Body of pancreas (tissue), 4 donors: ENCODE results near the gene ADAM10. TPM values are rescaled to one million over a fixed set of nuclear protein-coding genes. Genes with fewer than 3 reads are reported as not detected.

Experiments
- ATAC-seq: fragments of 150-250 bp; one replicate; pipeline ENCODE4 v1.9.1; 2016
- DNase-seq, 4 donors: peaks; one replicate each; pipeline ENCODE4 v3.0.0-alpha.2; 2019
- H3K27ac ChIP-seq, 4 donors: fragments of 200-600 bp; sonication (generic); 1 replicate in 3 of 4; 2 replicates in 1 of 4; pipeline versions ENCODE4 v1.5.1 to v1.6.1; 2016 to 2019; ENCODE audit warnings: mild to moderate bottlenecking in 1 of 4, mixed read lengths in 1 of 4, moderate library complexity in 1 of 4
- H3K27me3 ChIP-seq, 2 donors: fragments of 200-600 bp; sonication (generic); one replicate each; pipeline ENCODE4 v1.6.0; 2016; ENCODE audit warnings: mild to moderate bottlenecking in 1 of 2
- H3K36me3 ChIP-seq, 2 donors: fragments of 200-600 bp; sonication (generic); replicated peaks in 1 of 2; 2 replicates each; pipeline ENCODE4 v1.5.1; 2016; ENCODE audit warnings: low read depth in 2 of 2; ENCODE audit not compliant: insufficient read depth in 1 of 2
- H3K4me1 ChIP-seq: fragments of 200-600 bp; sonication (generic); one replicate; pipeline ENCODE4 v1.6.0; 2016
- H3K4me3 ChIP-seq, 2 donors: fragments of 200-600 bp; sonication (generic); 1 replicate in 1 of 2; 2 replicates in 1 of 2; pipeline ENCODE4 v1.5.1; 2016 to 2019
- H3K9me3 ChIP-seq, 3 donors: fragments of 200-600 bp; sonication (generic); 1 replicate in 2 of 3; 2 replicates in 1 of 3; pipeline ENCODE4 v1.5.1; 2016
- CTCF ChIP-seq, 7 experiments: fragments of 450-650 bp in 4 of 7; fragments of 200-600 bp in 3 of 7; sonication (generic) in 3 of 7; IDR thresholded peaks; one replicate each; pipeline ENCODE4 v1.5.1; 2016 to 2019; ENCODE audit warnings: antibody characterized with exemption in 7 of 7
- POLR2A ChIP-seq, 3 donors: fragments of 450-650 bp; IDR thresholded peaks; one replicate each; pipeline ENCODE4 v1.6.1; 2016; ENCODE audit warnings: antibody characterized with exemption in 3 of 3, mild to moderate bottlenecking in 2 of 3
- WGBS, 2 donors: methylation state at CpG; one replicate each; pipeline ENCODE4 v1.1.5; 2017; 5-methylcytosine and 5-hydroxymethylcytosine counted together
- intact Hi-C: fragments of 100-400 bp; cut with DNase I; formaldehyde crosslinking; loops from one replicate; pipeline ENCODE4 v1.15.1; 2023
- total RNA-seq, 2 donors: library from RNA; depleted of rRNA; stranded (reverse); fragments of >200 nt; gene quantifications; one replicate each; pipeline ENCODE4 v1.1.0, GENCODE V29; 2016

ADAM10 gene
- total RNA-seq, 2 donors from 2014 or later = 29.1 to 35.6 TPM

DNA sequence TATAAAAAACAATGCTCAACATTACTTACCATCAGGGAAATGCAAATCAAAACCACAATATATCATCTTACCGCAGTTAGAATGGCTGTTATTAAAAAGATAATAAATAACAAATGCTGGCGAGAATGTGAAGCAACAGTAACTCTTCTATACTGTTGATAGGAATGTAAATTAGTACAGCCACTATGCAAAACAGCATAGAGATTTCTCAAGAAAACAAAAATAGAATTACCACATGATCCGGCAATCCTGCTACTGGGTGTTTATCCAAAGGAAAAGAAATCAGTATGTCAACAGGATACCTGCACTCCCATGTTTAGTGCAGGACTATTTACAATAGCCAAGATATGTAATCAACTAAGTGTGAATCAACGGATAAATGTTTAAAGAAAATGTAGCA, 48.1 kb downstream of the ADAM10 start:
- DNase-seq (no peak), ATAC-seq (no peak)
- Histone ChIP-seq H3K4me3 (no peak overlapping the region), H3K4me1 (no peaks in the 10 kb centered on the region), H3K9me3 (no peaks in the 10 kb centered on the region), H3K27me3 (no peaks in the 10 kb centered on the region), H3K27ac (no peak overlapping the region), H3K36me3 (no peaks in the 10 kb centered on the region)
- TF ChIP-seq POLR2A (IDR thresholded peaks at IDR 0.05) (no peak), CTCF (IDR thresholded peaks at IDR 0.05) (no peak)
- WGBS, 2 donors = 92 to 94% methylated on average over 4 of the region's 4 CpGs
- intact Hi-C loops = no loop called here

DNA sequence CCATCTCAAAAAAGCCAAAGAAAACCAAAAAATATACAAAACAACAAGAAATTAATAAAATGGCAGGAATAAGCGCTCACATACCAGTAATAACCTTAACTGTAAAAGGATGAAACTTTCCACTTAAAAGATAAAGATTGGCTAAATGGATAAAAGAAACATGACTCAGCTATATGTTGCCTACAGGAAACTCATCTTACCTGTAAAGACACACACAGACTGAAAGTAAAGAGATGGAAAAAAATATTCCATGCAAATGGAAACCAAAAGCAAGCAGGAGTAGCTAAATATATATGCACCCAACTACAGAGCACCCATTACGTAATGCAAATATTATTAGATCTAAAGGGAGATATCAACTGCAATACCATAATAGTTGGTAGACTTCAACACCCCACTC, 49.7 kb downstream of the ADAM10 start:
- H3K4me1 ChIP-seq = peaks cover 4% of the 10 kb centered on the region
- intact Hi-C loops = no loop called here
- no peak for DNase-seq
- H3K9me3 ChIP-seq = no peaks in the 10 kb centered on the region
- H3K4me3 ChIP-seq = no peak overlapping the region
- 97 to 98% methylated on average over 2 of the region's 2 CpGs for WGBS, 2 donors
- no peak overlapping the region for H3K27ac ChIP-seq
- TF ChIP-seq POLR2A (IDR thresholded peaks at IDR 0.05) = no peak
- TF ChIP-seq CTCF (IDR thresholded peaks at IDR 0.05) = no peak
- H3K27me3 ChIP-seq = no peaks in the 10 kb centered on the region
- ATAC-seq = no peak
- no peaks in the 10 kb centered on the region for H3K36me3 ChIP-seq

- 88 to 93% methylated on average over 2 of the region's 2 CpGs for WGBS, 2 donors
- ATAC-seq = no peak
- peaks cover 6% of the 10 kb centered on the region for H3K4me1 ChIP-seq
Measured at GRCh38 chr15:58698887-58699641, 50.4 kb downstream of the ADAM10 start.

DNA sequence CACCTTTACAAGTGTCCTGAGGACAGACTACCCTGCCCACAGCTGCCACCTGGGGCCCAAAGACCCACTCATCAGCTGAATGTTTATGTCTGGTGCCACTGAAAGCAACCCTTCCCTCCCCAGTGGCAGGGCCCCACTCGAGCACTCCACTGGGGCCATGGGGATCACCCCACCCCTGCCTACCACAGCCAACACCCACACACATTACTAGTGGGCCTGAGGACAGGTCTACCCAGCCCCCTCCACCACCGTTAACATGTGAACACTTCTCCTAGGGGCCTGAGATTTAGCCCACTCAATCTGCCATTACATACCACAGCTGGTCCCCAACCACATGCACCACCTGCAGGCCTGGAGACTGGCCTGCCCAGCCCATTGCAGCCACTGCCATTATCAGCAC, 52.3 kb downstream of the ADAM10 start:
- Histone ChIP-seq H3K4me1 (peaks cover 6% of the 10 kb centered on the region), H3K27me3 (no peaks in the 10 kb centered on the region), H3K9me3 (no peaks in the 10 kb centered on the region), H3K36me3 (no peaks in the 10 kb centered on the region), H3K27ac (no peak overlapping the region), H3K4me3 (no peak overlapping the region)
- no peak for DNase-seq
- no peak for TF ChIP-seq POLR2A (IDR thresholded peaks at IDR 0.05)
- 94 to 100% methylated on average over 2 of the region's 2 CpGs for WGBS, 2 donors
- ATAC-seq = no peak
- intact Hi-C loops = no loop called here

More at GRCh38 chr15:58698887-58699641, 50.4 kb downstream of the ADAM10 start:
- intact Hi-C loops = no loop called here
- H3K27ac ChIP-seq = no peak overlapping the region
- H3K9me3 ChIP-seq = no peaks in the 10 kb centered on the region
- no peak overlapping the region for H3K4me3 ChIP-seq
- no peaks in the 10 kb centered on the region for H3K36me3 ChIP-seq
- no peak for TF ChIP-seq POLR2A (IDR thresholded peaks at IDR 0.05)
- TF ChIP-seq CTCF (IDR thresholded peaks at IDR 0.05) = no peak
- H3K27me3 ChIP-seq = no peaks in the 10 kb centered on the region
- no peak for DNase-seq

GRCh38 chr15:58696738-58697137, 52.8 kb downstream of the ADAM10 start:
- Histone ChIP-seq H3K4me1 (peaks cover 6% of the 10 kb centered on the region), H3K36me3 (no peaks in the 10 kb centered on the region), H3K4me3 (no peak overlapping the region), H3K9me3 (no peaks in the 10 kb centered on the region), H3K27me3 (no peaks in the 10 kb centered on the region), H3K27ac (no peak overlapping the region)
- ATAC-seq = no peak
- WGBS, 2 donors = 96 to 97% methylated on average over 5 to 6 of the region's 6 CpGs
- DNase-seq = no peak
- intact Hi-C loops = no loop called here
- TF ChIP-seq POLR2A (IDR thresholded peaks at IDR 0.05) = no peak
- TF ChIP-seq CTCF (IDR thresholded peaks at IDR 0.05) = no peak
